ENCODE data around the gene ELP4.
"Not testable (repeated sequence)": the region's sequence is repeated elsewhere in the genome, so short reads cannot be mapped to it uniquely, and the experiment has no call there.

The ELP4 gene

GRCh38 chr11:31720671-31721365 lies 211.3 kb downstream of the ELP4 start:
- H3K4me3 ChIP-seq (ENCODE audit: low read depth, low read length): no peak overlapping the region
- TF ChIP-seq, protein P1, sequence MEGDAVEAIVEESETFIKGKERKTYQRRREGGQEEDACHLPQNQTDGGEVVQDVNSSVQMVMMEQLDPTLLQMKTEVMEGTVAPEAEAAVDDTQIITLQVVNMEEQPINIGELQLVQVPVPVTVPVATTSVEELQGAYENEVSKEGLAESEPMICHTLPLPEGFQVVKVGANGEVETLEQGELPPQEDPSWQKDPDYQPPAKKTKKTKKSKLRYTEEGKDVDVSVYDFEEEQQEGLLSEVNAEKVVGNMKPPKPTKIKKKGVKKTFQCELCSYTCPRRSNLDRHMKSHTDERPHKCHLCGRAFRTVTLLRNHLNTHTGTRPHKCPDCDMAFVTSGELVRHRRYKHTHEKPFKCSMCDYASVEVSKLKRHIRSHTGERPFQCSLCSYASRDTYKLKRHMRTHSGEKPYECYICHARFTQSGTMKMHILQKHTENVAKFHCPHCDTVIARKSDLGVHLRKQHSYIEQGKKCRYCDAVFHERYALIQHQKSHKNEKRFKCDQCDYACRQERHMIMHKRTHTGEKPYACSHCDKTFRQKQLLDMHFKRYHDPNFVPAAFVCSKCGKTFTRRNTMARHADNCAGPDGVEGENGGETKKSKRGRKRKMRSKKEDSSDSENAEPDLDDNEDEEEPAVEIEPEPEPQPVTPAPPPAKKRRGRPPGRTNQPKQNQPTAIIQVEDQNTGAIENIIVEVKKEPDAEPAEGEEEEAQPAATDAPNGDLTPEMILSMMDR (IDR thresholded peaks at IDR 0.05; ENCODE audit: low read depth, low read length): no peak
- no peak for DNase-seq (ENCODE audit: low read depth, low spot score)
- in situ Hi-C loops (cut with HindIII; ENCODE audit: low sequenced_read_pairs): no loop called here

DNA sequence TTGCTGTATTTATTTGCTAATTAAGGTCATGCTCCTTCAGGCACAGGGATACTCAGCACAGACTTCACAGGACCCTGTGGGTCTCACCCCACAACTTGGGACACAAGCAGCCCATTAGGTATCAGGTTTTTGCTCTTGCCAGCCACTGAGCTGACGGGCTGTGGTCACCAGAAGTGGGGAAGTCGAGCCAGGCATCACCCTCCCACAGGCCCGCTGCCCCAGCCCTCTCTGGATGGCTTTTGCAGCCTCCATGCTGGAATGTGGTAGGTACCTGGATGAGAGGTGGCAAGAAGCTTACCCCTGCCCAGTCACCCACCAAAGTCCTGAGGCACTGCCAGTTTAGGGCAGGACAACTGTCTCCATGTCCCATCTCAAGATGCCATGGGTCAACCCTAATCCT lies 213.2 kb downstream of the ELP4 start:
- DNase-seq (ENCODE audit: low read depth, low spot score): no peak
- in situ Hi-C loops (cut with HindIII; ENCODE audit: low sequenced_read_pairs): no loop called here
- H3K4me3 ChIP-seq (ENCODE audit: low read depth, low read length): no peak overlapping the region
- TF ChIP-seq, protein P1 (IDR thresholded peaks at IDR 0.05; ENCODE audit: low read depth, low read length): no peak

GRCh38 chr11:31725176-31725575 lies 215.6 kb downstream of the ELP4 start:
- peak; percentile 18 for DNase-seq (ENCODE audit: low read depth, low spot score)
- no peak overlapping the region for H3K4me3 ChIP-seq (ENCODE audit: low read depth, low read length)
- TF ChIP-seq, protein P1 (IDR thresholded peaks at IDR 0.05; ENCODE audit: low read depth, low read length): no peak
- in situ Hi-C loops (cut with HindIII; ENCODE audit: low sequenced_read_pairs): no loop called here

DNA sequence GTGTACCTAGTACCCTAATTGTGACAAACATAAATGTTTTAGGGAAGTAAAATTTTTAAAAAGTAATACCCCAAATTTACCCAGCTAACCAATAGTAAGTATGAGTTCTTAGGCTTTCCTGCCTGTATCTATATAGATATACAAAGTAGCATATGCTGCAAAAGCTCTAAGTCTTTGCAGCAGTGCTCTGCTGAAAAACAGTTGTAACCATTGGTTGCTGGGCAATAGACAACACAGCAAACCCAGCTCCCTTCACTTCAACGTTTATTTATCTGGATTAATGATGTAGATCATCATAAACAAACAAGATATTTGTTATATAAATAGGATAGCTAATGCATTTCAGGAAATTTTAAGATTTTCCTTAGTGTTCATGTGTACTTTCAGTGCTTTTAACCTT lies 218.9 kb downstream of the ELP4 start:
- TF ChIP-seq, protein P1 (IDR thresholded peaks at IDR 0.05; ENCODE audit: low read depth, low read length): no peak
- in situ Hi-C loops (cut with HindIII; ENCODE audit: low sequenced_read_pairs): no loop called here

GRCh38 chr11:31740131-31740530 lies 230.6 kb downstream of the ELP4 start:
- no peak for DNase-seq (ENCODE audit: low read depth, low spot score)
- TF ChIP-seq, protein P1 (IDR thresholded peaks at IDR 0.05; ENCODE audit: low read depth, low read length): no peak
- in situ Hi-C loops (cut with HindIII; ENCODE audit: low sequenced_read_pairs): no loop called here
- H3K4me3 ChIP-seq (ENCODE audit: low read depth, low read length): no peak overlapping the region

More for the DNA sequence above, 218.9 kb downstream of the ELP4 start:
- no peak for DNase-seq (ENCODE audit: low read depth, low spot score)
- no peak overlapping the region for H3K4me3 ChIP-seq (ENCODE audit: low read depth, low read length)

GRCh38 chr11:31740731-31741368 lies 231.3 kb downstream of the ELP4 start:
- in situ Hi-C loops (cut with HindIII; ENCODE audit: low sequenced_read_pairs); DNase-seq (ENCODE audit: low read depth, low spot score); H3K4me3 ChIP-seq (ENCODE audit: low read depth, low read length): not testable (repeated sequence)

DNA sequence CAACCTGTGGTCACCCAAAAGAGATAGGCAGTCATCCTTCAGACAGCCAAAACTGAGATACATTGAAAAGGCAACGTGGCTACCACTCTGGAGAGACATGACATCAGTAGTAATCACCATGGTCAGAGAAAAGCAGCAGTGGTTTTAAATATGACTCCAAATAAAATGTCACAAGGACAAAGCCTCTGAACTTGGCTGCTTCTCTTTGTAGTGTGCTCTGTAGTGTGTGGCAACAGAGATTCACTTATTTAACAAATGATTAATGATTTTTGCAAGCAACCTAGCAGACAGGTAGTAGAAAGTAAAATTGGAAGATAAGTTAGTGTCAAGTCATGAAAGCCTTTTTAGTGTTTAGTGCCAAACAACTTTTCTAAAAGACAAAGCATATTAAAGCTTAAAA lies 238.0 kb downstream of the ELP4 start:
- in situ Hi-C loops (cut with HindIII; ENCODE audit: low sequenced_read_pairs): no loop called here
- no peak overlapping the region for H3K4me3 ChIP-seq (ENCODE audit: low read depth, low read length)
- DNase-seq (ENCODE audit: low read depth, low spot score): no peak
- TF ChIP-seq, protein P1 (IDR thresholded peaks at IDR 0.05; ENCODE audit: low read depth, low read length): no peak
